ENCODE data around the gene PCDHA7. TPM values are rescaled to one million over a fixed set of nuclear protein-coding genes. Genes with fewer than 3 reads are reported as not detected.
A peak's percentile ranks its signal among the peaks of the same experiment; 100 is the strongest.

Gene PCDHA7
- total RNA-seq, 1 experiment from 2014 or later: 2.7 TPM

- peaks cover 4% of the 10 kb centered on the region for H3K9me3 Mint-ChIP-seq
- DNase-seq (ENCODE audit: low spot score) (no peak), ATAC-seq (peak; percentile 61; the same call in 1 of the 2 replicates)
- peaks cover 30% of the 10 kb centered on the region for H3K36me3 Mint-ChIP-seq
- peaks cover 21% of the 10 kb centered on the region for H3K4me1 Mint-ChIP-seq
- CTCF ChIA-PET: interaction anchor here (0.6 to 4.7 kb wide), 47 partner anchors 8 to 365 kb away, joined by 3 to 99 read pairs (median 5); partner anchors contain the start of genes HARS1, HARS2, PCDHA1 and PCDHA10
- H3K27me3 Mint-ChIP-seq (ENCODE audit: low read depth): no peaks in the 10 kb centered on the region
- POLR2A ChIA-PET: interaction anchor here (0.6 to 1.8 kb wide), 4 partner anchors 14 to 182 kb away, joined by 3 to 13 read pairs (median 6); partner anchors contain the start of gene PCDHA10
- TF ChIP-seq FOXP1 (CRISPR knock-in tag; IDR thresholded peaks at IDR 0.05; ENCODE audit: borderline replicate concordance) (no peak), GABPB1 (CRISPR knock-in tag; IDR thresholded peaks at IDR 0.05) (no peak), SOX15 (CRISPR knock-in tag; IDR thresholded peaks at IDR 0.05) (no peak), ZNF263 (CRISPR knock-in tag; IDR thresholded peaks at IDR 0.05; ENCODE audit: low read depth) (no peak), ZNF138 (CRISPR knock-in tag; conservative IDR thresholded peaks at IDR 0.05) (no peak)
- H3K27ac Mint-ChIP-seq: peak overlapping the region; percentile 78; the same call in 1 of the 2 replicates
- H3K4me3 Mint-ChIP-seq: peak overlapping the region; percentile 88
Measured at GRCh38 chr5:140869555-140869886, 35.5 kb downstream of the PCDHA7 start.

GRCh38 chr5:140870221-140871201 lies 36.4 kb downstream of the PCDHA7 start:
- no peak for DNase-seq (ENCODE audit: low spot score)
- Mint-ChIP-seq H3K9me3 (peaks cover 4% of the 10 kb centered on the region), H3K4me3 (no peak overlapping the region), H3K27me3 (ENCODE audit: low read depth) (no peaks in the 10 kb centered on the region), H3K27ac (no peak overlapping the region), H3K4me1 (peaks cover 26% of the 10 kb centered on the region), H3K36me3 (peaks cover 28% of the 10 kb centered on the region)
- ChIA-PET POLR2A (interaction anchor here (0.6 kb wide), 1 partner anchor 219 kb away, joined by 4 read pairs; no protein-coding TSS in a partner anchor), CTCF (interaction anchor here (1.0 to 4.7 kb wide), 16 partner anchors 10 to 181 kb away, joined by 3 to 99 read pairs (median 14); partner anchors contain the start of genes HARS1, HARS2, PCDHA1 and PCDHA10)
- TF ChIP-seq ZNF396 (CRISPR knock-in tag; IDR thresholded peaks at IDR 0.05; ENCODE audit: borderline replicate concordance): no peak
- no peak for TF ChIP-seq ZNF671 (CRISPR knock-in tag; IDR thresholded peaks at IDR 0.05)
- 0 out of 2 replicates have a peak, but pooled peaks have one; percentile 44 for TF ChIP-seq FOXP1 (CRISPR knock-in tag; IDR thresholded peaks at IDR 0.05; ENCODE audit: borderline replicate concordance)
- TF ChIP-seq FOXK1 (CRISPR knock-in tag; IDR thresholded peaks at IDR 0.05): no peak
- no peak for TF ChIP-seq CREM (CRISPR knock-in tag; IDR thresholded peaks at IDR 0.05)
- no peak for TF ChIP-seq NR3C1 (CRISPR knock-in tag; conservative IDR thresholded peaks at IDR 0.05; ENCODE audit: low read depth)
- no peak for ATAC-seq

GRCh38 chr5:140875085-140876065 lies 41.3 kb downstream of the PCDHA7 start, which contains the start of gene PCDHA12:
TSS of gene PCDHA12 (plus strand) at chr5:140875308. CDS start at chr5:140875473, 165 bp downstream.
- DNase-seq (ENCODE audit: low spot score): no peak
- peak within 1 kb of the TSS; percentile 99 for H3K4me3 Mint-ChIP-seq
- H3K27ac Mint-ChIP-seq: peak within 1 kb of the TSS; percentile 93
- peaks cover 12% of the 10 kb centered on the region for H3K36me3 Mint-ChIP-seq
- ChIA-PET POLR2A (interaction anchor here (1.0 to 1.4 kb wide), 2 partner anchors 51 to 165 kb away, joined by 5 to 8 read pairs; partner anchors contain the start of gene PCDHAC1), CTCF (interaction anchor here (0.6 to 2.6 kb wide), 34 partner anchors 11 to 225 kb away, joined by 3 to 51 read pairs (median 4); partner anchors contain the start of genes PCDHA1, PCDHA10, PCDHA2 and PCDHA4)
- H3K9me3 Mint-ChIP-seq: no peaks in the 10 kb centered on the region
- ATAC-seq: peak; percentile 59
- no peaks in the 10 kb centered on the region for H3K27me3 Mint-ChIP-seq (ENCODE audit: low read depth)
- peaks cover 28% of the 10 kb centered on the region for H3K4me1 Mint-ChIP-seq
- peak; percentile 66 for TF ChIP-seq USF2 (CRISPR knock-in tag; IDR thresholded peaks at IDR 0.05)
- TF ChIP-seq ZNF219 (CRISPR knock-in tag; IDR thresholded peaks at IDR 0.05; ENCODE audit: borderline replicate concordance): no peak
- no peak for TF ChIP-seq ZNF281 (CRISPR knock-in tag; IDR thresholded peaks at IDR 0.05)
- 0 out of 2 replicates have a peak, but pooled peaks have one; percentile 32 for TF ChIP-seq KAT7 (CRISPR knock-in tag; IDR thresholded peaks at IDR 0.05; ENCODE audit: borderline replicate concordance)
- TF ChIP-seq E2F1 (CRISPR knock-in tag; IDR thresholded peaks at IDR 0.05): no peak
- no peak for TF ChIP-seq TEAD4 (CRISPR knock-in tag; IDR thresholded peaks at IDR 0.05)
- no peak for TF ChIP-seq AR (CRISPR knock-in tag; IDR thresholded peaks at IDR 0.05)

Data from WTC11 (cell line).